GM19372 (cell line): ENCODE data around the gene FAF1.
"Not testable (repeated sequence)": the region's sequence is repeated elsewhere in the genome, so short reads cannot be mapped to it uniquely, and the experiment has no call there.

ENCODE experiments used
- ATAC-seq: cut with Tn5 transposase; IDR thresholded peaks from one replicate; pipeline ENCODE4 v1.9.1; 2021; ENCODE audit warnings: mild to moderate bottlenecking, low read depth, moderate library complexity; ENCODE audit not compliant: unreplicated experiment

Gene FAF1

DNA sequence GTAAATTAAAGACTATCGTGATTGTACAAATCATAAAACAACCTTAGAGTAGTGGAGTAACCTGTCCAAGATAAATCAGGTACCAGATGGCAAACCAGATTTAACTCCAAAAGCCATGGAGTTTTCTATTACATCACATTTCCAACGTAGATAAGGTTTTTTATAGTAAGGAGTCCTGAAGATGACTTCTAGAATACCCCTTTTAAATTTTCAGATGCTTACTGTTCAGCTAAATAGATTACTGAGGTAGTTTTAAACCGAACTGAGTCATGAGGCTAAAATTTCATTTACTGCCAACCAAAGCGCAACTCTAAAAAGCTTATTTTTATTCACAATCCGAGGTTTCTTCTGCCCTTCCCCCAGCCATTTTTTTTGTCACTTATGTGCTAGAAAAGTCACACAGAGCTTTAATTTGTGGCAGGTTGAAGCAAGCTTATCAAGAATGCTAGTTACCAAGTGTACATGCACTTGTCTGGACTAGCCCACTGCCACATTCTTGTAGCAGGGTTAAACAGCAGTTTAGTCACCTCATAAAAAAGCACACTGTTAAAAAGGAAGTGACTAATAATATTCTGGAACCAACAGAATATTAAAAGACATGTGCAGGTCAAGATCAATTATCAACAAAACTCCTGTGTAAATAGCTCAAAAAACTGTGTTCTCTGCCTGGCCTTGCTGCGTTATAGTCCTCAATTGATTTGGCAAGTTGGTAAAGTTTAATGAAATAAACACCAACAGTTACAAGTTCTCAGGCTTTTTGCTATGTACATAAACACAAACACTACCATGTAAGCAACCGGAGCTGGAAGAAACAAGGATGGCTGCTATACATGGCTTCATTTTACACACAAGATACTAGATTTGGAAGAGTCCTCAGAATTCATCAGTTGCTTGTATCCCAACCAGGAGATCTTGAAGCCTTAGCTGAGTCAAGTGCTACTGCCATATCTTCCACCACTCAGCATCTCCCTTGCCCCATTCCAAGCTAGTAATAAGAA, 356.5 kb downstream of the FAF1 start:
- ATAC-seq: no peak

DNA sequence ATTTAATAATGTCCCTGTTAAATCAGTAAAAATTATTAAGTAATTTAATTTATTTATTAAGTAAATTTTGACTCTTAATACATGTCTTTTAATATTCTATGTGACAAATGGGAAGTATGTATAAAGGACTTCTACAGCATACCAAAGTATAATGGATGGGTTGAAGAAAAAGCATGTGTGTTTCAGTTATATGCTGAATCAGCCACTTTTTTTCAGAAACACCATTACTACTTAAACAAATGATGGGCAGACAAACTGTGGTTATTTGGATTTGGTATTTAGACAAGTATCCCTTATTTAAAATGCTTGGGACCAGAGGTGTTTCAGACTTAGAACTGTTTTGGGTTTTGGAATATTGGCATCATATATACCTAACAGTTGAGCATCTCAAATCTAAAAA, 360.5 kb downstream of the FAF1 start:
- ATAC-seq: no peak

DNA sequence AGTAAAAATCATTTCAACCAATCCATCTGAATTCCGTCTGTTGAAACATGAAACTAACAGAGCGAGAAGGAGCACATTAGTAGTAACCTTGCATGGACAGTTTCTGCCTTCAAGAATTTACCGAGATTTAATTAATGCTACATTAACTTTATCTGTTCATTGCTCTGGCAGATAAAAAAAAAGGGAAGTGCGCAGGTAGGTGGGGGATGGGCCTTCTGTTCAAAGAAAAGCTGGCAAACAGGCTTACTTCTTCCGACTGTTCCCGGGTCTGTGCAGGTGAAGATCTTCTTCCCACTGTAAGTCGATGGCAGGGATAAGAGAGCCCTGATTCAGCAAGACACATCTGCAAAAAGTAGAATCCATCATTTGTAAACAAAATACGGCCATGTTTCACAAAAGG, 364.2 kb downstream of the FAF1 start:
- ATAC-seq: no peak

DNA sequence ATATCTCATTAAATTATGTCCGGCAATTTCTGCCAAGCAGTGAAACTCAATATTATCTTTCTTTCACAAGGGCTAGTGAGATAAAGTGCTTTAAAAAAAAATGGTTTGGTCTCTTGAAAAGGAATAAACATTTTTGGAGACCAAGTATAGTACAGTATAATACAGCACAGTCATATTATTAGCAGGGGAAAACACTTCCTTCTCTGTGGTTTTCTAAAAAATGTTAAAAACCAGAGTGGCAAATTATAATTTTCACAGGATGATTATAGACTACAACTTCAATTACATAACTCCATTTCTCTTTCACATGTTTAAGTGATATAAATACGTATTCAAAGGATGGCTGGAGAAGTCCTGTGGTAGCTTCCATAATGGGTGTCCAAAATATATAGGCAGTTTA, 366.6 kb downstream of the FAF1 start:
- ATAC-seq: no peak

DNA sequence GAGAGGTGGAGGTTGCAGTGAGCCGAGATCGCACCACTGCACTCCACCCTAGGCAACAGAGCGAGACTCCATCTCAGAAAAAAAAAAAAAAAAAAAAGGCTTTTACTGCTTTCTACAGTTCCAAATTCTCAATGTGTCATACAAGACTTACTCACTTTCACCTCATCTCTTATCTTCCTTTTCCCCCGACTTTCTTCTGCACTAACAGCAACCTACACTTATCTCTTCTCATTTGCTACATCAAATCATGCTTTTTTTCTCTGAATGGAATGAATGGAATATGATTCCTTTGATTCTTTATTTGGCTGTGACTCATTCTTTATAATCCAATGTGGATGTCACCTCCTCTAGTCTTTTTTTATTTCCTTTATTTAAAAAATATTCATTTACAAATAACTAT, 368.5 kb downstream of the FAF1 start:
- no peak for ATAC-seq

DNA sequence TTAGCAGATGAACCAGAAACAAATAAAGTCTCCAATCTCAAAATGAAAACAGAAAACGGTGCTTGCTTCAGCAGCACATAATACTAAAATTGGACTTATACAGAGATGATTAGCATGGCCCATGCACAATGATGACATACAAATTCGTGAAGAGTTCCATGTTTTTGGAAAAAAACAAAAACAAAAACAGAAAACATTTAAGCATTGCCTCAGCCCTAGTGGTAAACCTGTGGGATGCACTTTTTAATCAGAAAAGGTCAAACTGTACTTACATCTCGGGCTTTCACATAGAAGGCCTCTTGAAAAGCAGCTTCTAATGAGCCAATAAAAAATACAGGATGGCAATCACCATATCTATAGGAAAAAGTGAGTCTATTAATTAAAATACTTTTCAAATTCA, 377.7 kb downstream of the FAF1 start:
- no peak for ATAC-seq

DNA sequence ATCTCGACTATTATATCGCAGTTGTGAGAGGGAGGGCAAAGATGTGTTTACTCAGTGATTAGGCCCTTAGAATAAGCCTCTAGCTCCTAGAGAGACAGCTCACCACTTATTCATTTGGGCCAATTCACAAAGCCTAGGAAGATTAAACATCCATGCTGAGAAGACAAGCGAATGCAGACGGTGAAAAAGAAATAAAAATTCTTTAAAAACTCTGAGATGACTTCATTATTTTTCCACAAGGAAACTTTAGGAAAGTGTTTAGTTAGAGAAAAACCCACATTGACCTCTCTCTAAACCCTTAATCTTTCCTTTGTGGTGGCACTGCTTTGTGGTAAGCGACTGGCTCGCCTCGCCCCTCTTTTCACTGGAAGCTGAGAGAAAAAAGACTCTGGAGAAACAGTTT, 390.0 kb downstream of the FAF1 start:
- no peak for ATAC-seq

DNA sequence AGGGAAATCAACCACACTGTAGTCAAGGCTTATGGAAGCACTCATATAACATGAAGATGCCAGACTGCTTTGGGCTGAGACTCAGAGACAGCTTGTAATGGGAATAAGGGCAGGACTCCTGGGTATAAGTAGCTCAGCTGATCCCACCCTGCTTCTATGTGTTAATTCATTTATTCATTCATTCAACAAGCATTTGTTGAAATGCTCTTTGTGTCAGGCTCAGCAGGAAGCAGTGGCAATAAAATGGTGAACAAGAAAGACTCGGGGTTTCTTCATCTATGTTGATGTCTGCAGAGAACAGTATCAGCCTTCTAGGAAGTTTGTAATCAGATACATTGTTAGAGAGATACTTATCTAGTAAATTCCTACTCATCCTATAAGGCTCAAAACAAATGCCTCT, 391.3 kb downstream of the FAF1 start:
- ATAC-seq: no peak

DNA sequence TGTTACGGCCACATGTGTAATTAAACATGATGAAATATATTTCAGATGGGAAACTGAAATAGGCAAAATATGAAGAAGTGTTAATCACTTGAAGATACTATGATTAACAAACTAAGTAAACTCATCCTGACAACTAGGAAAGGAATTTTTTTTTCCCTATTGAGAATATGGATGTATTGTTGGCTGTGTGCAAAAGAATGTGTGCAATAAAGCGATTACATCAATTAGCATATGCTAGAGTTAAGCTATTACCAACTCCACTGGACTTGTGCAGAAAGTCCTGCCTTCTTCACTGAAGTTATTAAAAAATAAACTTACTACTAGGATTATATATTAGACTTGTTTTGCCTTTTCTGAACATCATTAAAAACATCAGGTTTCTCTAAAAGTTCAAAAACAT, 393.7 kb downstream of the FAF1 start:
- no peak for ATAC-seq

DNA sequence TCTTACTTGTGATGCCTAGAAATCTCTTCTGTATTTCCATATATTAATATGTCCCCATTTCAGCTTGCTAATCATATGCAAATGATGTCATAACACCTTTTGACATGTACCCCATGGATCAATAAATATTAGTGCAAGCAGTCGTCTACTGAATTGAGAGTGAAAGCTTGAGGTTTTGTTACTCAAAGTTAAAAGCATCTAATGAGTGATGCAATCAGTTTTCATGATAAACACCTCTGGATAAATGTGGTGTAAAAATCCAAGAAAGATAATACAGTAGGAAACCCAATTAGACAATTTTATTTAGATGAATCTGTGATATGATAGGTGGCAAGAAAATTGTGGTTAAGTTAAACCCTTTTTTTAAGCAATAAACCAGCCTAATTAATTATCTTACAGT, 395.6 kb downstream of the FAF1 start:
- no peak for ATAC-seq

DNA sequence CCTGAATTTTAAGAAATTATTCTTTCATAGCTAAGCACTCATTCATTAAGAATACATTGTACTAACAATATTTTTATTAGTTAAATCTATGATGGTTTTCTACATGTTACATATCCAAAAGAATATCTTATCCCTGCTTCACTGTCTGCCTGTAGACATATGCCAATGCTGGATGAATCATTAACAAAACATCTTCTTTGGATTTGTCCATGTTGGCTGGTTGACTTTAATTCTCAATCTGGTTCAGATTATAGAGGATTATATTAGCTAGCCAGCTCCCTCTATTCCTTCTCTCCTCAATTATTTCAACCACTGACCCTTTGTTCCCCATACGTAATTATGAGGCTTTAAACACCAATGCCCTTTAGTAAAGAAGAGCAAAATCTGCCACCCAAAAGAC, 398.0 kb downstream of the FAF1 start:
- ATAC-seq: no peak

DNA sequence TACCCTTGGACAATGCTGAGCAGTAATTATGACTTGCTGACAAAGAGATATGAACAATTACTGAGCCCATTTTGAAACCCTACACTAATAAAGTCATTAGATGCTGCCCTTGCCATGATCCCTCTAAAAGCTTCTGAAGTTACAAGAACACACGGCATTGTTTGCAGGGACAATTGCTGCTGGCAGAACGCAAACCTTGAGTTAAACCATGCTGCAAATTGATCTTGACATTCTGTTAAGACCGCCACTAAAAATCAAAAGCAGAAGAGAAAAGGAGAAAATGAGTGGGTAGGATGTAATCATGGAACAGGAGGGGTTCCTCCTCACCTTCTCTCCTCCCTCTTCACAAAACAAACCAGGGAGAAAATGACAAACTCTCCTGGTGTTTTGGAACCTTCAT, 400.6 kb downstream of the FAF1 start:
- ATAC-seq: no peak

DNA sequence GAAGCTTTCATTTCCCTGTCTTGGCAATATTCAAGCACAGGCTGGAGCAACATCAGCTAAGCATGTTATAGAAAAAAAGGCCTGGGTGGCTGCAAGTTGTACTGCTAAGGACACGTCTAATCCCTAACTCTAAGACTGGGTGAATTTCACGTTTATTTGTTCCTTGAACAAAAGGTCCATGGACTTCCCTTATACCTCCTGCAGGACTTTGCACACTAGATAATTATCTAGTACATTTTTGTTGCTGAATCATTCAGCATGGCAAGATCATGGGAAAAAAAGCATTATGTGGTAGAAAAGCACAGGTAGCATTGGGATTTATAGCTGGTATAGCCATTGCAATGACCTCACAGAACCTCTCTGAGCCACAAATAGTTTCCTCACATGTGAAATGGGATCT, 406.1 kb downstream of the FAF1 start:
- no peak for ATAC-seq

DNA sequence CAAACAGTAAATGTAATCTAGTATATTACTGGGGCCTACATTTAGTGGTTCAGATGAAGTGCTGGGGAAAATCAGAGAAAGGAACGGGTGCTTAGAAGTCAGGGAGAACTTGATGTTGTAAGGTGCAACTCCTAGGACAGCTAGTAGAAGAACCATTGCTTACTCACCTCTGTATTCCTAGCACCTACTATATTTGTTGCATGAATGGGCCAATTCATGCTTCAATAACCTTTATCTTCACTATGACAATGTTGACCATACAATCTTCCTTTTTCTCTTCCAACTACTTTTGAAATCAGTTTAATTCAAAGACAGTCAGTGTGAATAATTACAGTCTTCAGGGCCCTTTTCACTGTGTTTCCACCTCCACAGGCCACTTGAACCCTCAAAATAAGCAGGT, 411.8 kb downstream of the FAF1 start:
- ATAC-seq: no peak

DNA sequence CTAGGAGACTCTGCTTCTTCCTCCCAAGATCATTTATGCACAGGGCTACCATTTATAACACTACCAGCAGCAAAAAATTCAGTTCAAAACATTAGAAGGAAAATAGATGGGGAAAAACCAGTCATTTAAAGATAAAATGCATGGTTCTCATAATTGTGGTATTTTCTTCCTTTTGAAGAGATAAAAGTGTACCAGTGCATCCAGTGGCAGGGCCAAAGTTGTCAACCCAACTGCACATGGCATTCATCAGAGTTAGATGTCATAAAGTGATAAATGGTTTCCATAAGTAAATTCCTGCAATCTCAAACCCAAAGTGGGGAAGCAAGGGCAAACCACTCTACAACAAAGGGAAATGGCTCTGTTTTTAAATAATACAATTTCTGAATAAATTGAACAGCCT, 417.7 kb downstream of the FAF1 start:
- ATAC-seq: no peak

DNA sequence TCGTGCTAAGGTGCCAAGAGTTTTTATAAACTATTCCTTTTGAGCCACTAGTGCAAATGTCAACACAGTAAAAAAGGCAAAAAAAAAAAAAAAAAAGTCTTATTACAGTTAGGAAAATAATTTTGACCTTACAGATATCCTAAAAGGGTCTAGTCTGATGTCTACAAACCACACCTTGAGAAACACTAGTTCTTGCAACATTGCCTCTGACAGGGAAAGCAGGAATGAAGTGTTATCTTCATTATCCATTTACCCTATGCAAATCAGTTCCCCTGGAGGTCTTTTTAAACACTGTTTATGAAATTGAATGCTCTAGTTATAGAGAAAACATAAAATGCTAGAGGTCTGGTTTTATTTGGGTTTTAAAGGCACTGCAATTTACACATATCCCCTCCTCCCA, 421.6 kb downstream of the FAF1 start:
- no peak for ATAC-seq

DNA sequence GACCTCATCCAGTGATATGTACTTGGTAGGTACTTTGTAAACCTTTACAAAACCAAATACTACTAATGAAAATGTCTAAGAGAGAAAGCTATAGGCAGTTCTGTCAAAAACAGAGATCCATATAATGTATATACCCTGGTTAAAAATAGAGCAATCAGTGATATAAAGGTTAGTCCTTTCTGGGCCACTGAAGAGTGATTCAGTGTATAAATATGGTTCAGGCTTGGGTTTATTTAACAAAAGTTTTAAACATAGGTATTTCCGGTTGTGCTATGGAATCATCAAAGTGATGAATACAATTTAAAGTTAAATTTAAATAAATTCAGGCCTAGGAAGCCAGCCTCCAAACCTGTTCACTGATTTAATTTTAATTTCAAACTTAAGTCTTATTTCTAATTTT, 428.5 kb downstream of the FAF1 start:
- ATAC-seq: no peak

DNA sequence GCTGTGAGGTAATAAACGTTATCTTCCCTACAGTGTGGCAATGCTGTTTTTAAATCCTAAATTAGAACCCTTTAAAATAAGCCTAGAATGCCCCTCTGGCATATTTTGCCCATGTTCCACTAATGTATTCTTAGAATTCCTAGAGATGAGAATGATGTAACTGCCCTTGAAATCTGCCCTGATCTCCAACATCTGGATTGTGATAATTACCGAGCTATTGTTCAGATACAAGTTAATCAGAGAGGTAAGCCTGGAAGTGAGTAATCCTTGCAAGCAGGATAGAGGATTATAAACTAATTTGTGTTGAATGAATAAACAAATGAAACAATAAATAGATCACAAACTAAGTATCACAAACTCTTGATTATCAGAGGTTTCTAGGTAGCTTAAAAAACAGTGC, 429.0 kb downstream of the FAF1 start:
- ATAC-seq: no peak

DNA sequence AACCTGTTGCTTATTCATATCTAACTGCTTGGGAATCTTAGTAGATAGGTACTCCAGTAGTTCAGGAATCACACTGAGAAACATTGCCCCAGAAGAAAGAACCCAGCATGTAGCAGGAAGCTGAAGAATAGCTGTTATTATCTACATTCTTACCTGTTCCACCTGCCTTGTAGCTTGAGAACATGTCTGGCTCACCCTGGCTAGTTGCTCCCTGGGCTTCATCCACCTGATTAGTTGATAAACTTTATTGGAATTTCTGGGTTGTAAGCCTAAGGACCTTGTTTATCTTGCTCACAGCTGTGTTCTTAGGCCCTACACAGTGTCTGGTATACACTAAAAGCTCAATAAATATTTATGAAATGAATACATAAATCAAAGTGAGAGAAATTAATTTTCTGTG, 430.6 kb downstream of the FAF1 start:
- no peak for ATAC-seq

DNA sequence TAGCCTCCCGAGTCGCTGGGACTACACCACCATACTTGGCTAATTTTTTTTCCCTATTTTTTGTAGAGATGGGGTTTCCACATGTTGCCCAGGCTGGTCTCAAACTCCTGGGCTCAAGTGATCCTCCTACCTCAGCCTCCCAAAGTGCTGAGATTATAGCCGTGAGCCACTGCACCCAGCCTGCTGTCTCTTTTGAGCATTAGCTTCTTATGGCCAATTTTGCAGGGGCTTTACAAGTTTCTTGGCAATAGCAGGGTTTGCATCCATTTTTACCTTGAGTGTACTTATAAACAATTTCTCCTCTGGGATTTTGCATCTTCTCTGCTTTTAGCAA, 432.1 kb downstream of the FAF1 start:
- not testable (repeated sequence) for ATAC-seq

DNA sequence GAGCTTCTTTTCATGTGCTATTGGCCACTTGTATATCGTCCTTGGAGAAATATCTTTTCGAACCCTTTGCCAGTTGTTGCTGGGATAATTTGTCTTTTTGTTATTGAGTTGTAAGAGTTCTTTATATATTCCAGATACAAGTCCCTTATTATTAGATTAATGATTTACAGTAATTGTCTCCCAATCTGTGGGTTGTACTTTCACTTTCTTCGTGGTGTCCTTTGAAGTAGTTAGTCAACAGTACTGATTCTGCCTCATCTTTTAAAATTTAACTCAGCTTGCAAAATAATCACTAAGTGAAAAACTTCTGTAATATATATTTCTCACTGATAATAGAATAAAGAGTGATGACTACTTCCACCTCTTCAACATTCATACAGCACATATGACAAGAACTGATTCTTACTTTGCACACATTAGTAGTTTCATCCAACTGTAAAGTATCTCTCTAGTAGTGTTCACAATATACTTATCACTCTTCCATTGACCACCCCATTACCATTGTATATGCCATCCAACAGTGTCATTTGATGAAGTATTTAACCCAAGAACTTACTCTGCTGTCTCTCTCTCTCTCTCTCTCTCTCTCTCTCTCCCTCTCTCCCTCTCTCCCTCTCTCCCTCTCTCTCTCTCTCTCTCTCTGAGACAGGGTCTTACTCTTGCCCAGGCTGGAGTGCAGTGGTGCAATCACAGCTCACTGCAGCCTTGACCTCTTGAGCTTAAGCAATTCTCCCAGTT, 432.6 kb downstream of the FAF1 start:
- no peak for ATAC-seq

DNA sequence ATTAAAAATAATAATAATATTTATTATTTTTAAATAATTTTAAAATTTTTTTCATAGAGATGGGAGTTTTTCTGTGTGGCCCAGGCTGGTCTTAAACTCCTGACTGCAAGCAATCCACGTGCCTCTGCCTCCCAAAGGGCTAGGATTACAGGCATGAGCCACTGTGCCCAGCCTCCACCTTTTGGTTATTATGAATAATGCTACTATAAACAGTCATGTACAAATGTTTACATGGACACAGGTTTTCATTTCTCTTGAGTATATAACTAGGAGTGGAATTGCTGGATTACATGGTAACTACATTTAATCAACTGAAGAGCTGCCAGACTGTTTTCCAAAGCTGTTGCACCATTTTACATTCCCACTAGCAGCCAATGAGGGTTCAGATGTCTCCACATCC, 433.6 kb downstream of the FAF1 start:
- no peak for ATAC-seq
